ENCODE results near the gene TMEM229B.

TMEM229B gene

GRCh38 chr14:67487937-67488893 lies at the start of gene TMEM229B:
TSS of gene TMEM229B (minus strand) at chr14:67488721. CDS start at chr14:67473923, 14,798 bp downstream.
- no peak for DNase-seq (ENCODE audit: low read depth)
- no peak for TF ChIP-seq CTCF (conservative IDR thresholded peaks at IDR 0.05; ENCODE audit: low read depth, low read length)
- H3K4me3 ChIP-seq (ENCODE audit: low read length): no peak within 1 kb of the TSS

- no peak for TF ChIP-seq CTCF (conservative IDR thresholded peaks at IDR 0.05; ENCODE audit: low read depth, low read length)
- DNase-seq (ENCODE audit: low read depth): no peak
- H3K4me3 ChIP-seq (ENCODE audit: low read length): no peak overlapping the region
These were observed 49.2 kb upstream of the TMEM229B start for GRCh38 chr14:67537736-67538135.

GRCh38 chr14:67536087-67536486 lies 47.6 kb upstream of the TMEM229B start:
- no peak overlapping the region for H3K4me3 ChIP-seq (ENCODE audit: low read length)
- no peak for TF ChIP-seq CTCF (conservative IDR thresholded peaks at IDR 0.05; ENCODE audit: low read depth, low read length)

GRCh38 chr14:67533754-67534085 lies 45.2 kb upstream of the TMEM229B start:
- TF ChIP-seq CTCF (conservative IDR thresholded peaks at IDR 0.05; ENCODE audit: low read depth, low read length): no peak
- H3K4me3 ChIP-seq (ENCODE audit: low read length): peak overlapping the region; percentile 61
- DNase-seq (ENCODE audit: low read depth): no peak

More at GRCh38 chr14:67536087-67536486, 47.6 kb upstream of the TMEM229B start:
- no peak for DNase-seq (ENCODE audit: low read depth)

- TF ChIP-seq CTCF (conservative IDR thresholded peaks at IDR 0.05; ENCODE audit: low read depth, low read length): no peak
- no peak for DNase-seq (ENCODE audit: low read depth)
- peak within 1 kb of the TSS; percentile 61 for H3K4me3 ChIP-seq (ENCODE audit: low read length)
These were observed 44.7 kb upstream of the TMEM229B start, which contains the start of gene PLEKHH1 for GRCh38 chr14:67532998-67533753. TSS of gene PLEKHH1 (plus strand) at chr14:67533290. CDS start at chr14:67541868, 8,578 bp downstream.

- peak overlapping the region; percentile 61 for H3K4me3 ChIP-seq (ENCODE audit: low read length)
- no peak for TF ChIP-seq CTCF (conservative IDR thresholded peaks at IDR 0.05; ENCODE audit: low read depth, low read length)
- no peak for DNase-seq (ENCODE audit: low read depth)
These were observed 44.1 kb upstream of the TMEM229B start for GRCh38 chr14:67532606-67532997.

Measured in retinal pigment epithelial cell (primary cell).